Activated naive CD4-positive, alpha-beta T cell treated with anti-CD3 and anti-CD28 coated beads, Interleukin-2, amount 50 U/mL, for 24 hours (primary cell): ENCODE data around the gene SIK3.

Source experiments
- H3K27ac Mint-ChIP-seq: one replicate; pipeline ENCODE4 v1.8.0; 2021; ENCODE audit warnings: mild to moderate bottlenecking, mixed read lengths
- H3K27me3 Mint-ChIP-seq: one replicate; pipeline ENCODE4 v1.8.0; 2021; ENCODE audit warnings: mixed read lengths
- H3K36me3 Mint-ChIP-seq: one replicate; pipeline ENCODE4 v1.8.0; 2021; ENCODE audit warnings: mixed read lengths
- H3K4me1 Mint-ChIP-seq: one replicate; pipeline ENCODE4 v1.8.0; 2021; ENCODE audit warnings: mixed read lengths
- H3K4me3 Mint-ChIP-seq: one replicate; pipeline ENCODE4 v1.8.0; 2021; ENCODE audit warnings: mild to moderate bottlenecking, mixed read lengths
- H3K9me3 Mint-ChIP-seq: one replicate; pipeline ENCODE4 v1.8.0; 2021; ENCODE audit warnings: mixed read lengths

Gene SIK3

GRCh38 chr11:116931206-116931953 lies 166.8 kb downstream of the SIK3 start:
- Mint-ChIP-seq H3K27ac (peak overlapping the region; percentile 87), H3K9me3 (peaks cover 8% of the 10 kb centered on the region), H3K36me3 (peaks cover 13% of the 10 kb centered on the region), H3K27me3 (no peaks in the 10 kb centered on the region), H3K4me1 (peaks cover 79% of the 10 kb centered on the region), H3K4me3 (peak overlapping the region; percentile 76)

GRCh38 chr11:116930586-116930985 lies 167.6 kb downstream of the SIK3 start:
- H3K27me3 Mint-ChIP-seq: no peaks in the 10 kb centered on the region
- H3K27ac Mint-ChIP-seq: peak overlapping the region; percentile 87
- peaks cover 12% of the 10 kb centered on the region for H3K36me3 Mint-ChIP-seq
- H3K4me1 Mint-ChIP-seq: peaks cover 86% of the 10 kb centered on the region
- H3K9me3 Mint-ChIP-seq: peaks cover 8% of the 10 kb centered on the region
- H3K4me3 Mint-ChIP-seq: peak overlapping the region; percentile 76

GRCh38 chr11:116930177-116930576 lies 168.1 kb downstream of the SIK3 start:
- Mint-ChIP-seq H3K9me3 (peaks cover 8% of the 10 kb centered on the region), H3K27me3 (no peaks in the 10 kb centered on the region), H3K4me1 (peaks cover 90% of the 10 kb centered on the region), H3K36me3 (peaks cover 12% of the 10 kb centered on the region), H3K4me3 (peak overlapping the region; percentile 76), H3K27ac (peak overlapping the region; percentile 87)

- Mint-ChIP-seq H3K27me3 (no peaks in the 10 kb centered on the region), H3K36me3 (peaks cover 12% of the 10 kb centered on the region), H3K4me3 (peak overlapping the region; percentile 76), H3K9me3 (peaks cover 8% of the 10 kb centered on the region), H3K4me1 (peaks cover 96% of the 10 kb centered on the region), H3K27ac (peak overlapping the region; percentile 87)
Measured at GRCh38 chr11:116929414-116930090, 168.7 kb downstream of the SIK3 start.

- Mint-ChIP-seq H3K4me1 (peaks cover 96% of the 10 kb centered on the region), H3K9me3 (peaks cover 6% of the 10 kb centered on the region), H3K27ac (peak overlapping the region; percentile 92), H3K27me3 (no peaks in the 10 kb centered on the region), H3K36me3 (peaks cover 6% of the 10 kb centered on the region), H3K4me3 (peak overlapping the region; percentile 62)
Measured at GRCh38 chr11:116928845-116929244, 169.4 kb downstream of the SIK3 start.

GRCh38 chr11:116928102-116928777 lies 170.0 kb downstream of the SIK3 start:
- peaks cover 2% of the 10 kb centered on the region for H3K36me3 Mint-ChIP-seq
- H3K9me3 Mint-ChIP-seq: no peaks in the 10 kb centered on the region
- H3K27ac Mint-ChIP-seq: peak overlapping the region; percentile 90
- peaks cover 96% of the 10 kb centered on the region for H3K4me1 Mint-ChIP-seq
- peak overlapping the region; percentile 48 for H3K4me3 Mint-ChIP-seq
- no peaks in the 10 kb centered on the region for H3K27me3 Mint-ChIP-seq

GRCh38 chr11:116927163-116927974 lies 170.9 kb downstream of the SIK3 start:
- Mint-ChIP-seq H3K4me1 (peaks cover 93% of the 10 kb centered on the region), H3K4me3 (peak overlapping the region; percentile 60), H3K9me3 (no peaks in the 10 kb centered on the region), H3K27me3 (no peaks in the 10 kb centered on the region), H3K27ac (peak overlapping the region; percentile 90), H3K36me3 (peaks cover 2% of the 10 kb centered on the region)

- H3K27me3 Mint-ChIP-seq: no peaks in the 10 kb centered on the region
- H3K9me3 Mint-ChIP-seq: no peaks in the 10 kb centered on the region
- H3K27ac Mint-ChIP-seq: peak overlapping the region; percentile 66
- H3K4me3 Mint-ChIP-seq: peak overlapping the region; percentile 55
- H3K4me1 Mint-ChIP-seq: peaks cover 74% of the 10 kb centered on the region
- peaks cover 6% of the 10 kb centered on the region for H3K36me3 Mint-ChIP-seq
Measured at GRCh38 chr11:116925050-116925449, 173.2 kb downstream of the SIK3 start.

- Mint-ChIP-seq H3K36me3 (peaks cover 7% of the 10 kb centered on the region), H3K4me3 (no peak overlapping the region), H3K4me1 (peaks cover 23% of the 10 kb centered on the region), H3K27me3 (no peaks in the 10 kb centered on the region), H3K9me3 (no peaks in the 10 kb centered on the region), H3K27ac (no peak overlapping the region)
Measured at GRCh38 chr11:116918925-116919655, 179.1 kb downstream of the SIK3 start.

GRCh38 chr11:116917632-116918031 lies 180.6 kb downstream of the SIK3 start:
- H3K27me3 Mint-ChIP-seq: no peaks in the 10 kb centered on the region
- H3K4me3 Mint-ChIP-seq: no peak overlapping the region
- H3K36me3 Mint-ChIP-seq: peaks cover 9% of the 10 kb centered on the region
- H3K4me1 Mint-ChIP-seq: peaks cover 12% of the 10 kb centered on the region
- no peak overlapping the region for H3K27ac Mint-ChIP-seq
- H3K9me3 Mint-ChIP-seq: no peaks in the 10 kb centered on the region

- H3K4me1 Mint-ChIP-seq: peaks cover 12% of the 10 kb centered on the region
- H3K36me3 Mint-ChIP-seq: peaks cover 9% of the 10 kb centered on the region
- no peaks in the 10 kb centered on the region for H3K27me3 Mint-ChIP-seq
- no peaks in the 10 kb centered on the region for H3K9me3 Mint-ChIP-seq
- no peak overlapping the region for H3K4me3 Mint-ChIP-seq
- no peak overlapping the region for H3K27ac Mint-ChIP-seq
Measured at GRCh38 chr11:116916886-116917285, 181.3 kb downstream of the SIK3 start.

GRCh38 chr11:116916052-116916451 lies 182.2 kb downstream of the SIK3 start:
- H3K27me3 Mint-ChIP-seq: no peaks in the 10 kb centered on the region
- no peak overlapping the region for H3K4me3 Mint-ChIP-seq
- peaks cover 12% of the 10 kb centered on the region for H3K4me1 Mint-ChIP-seq
- H3K36me3 Mint-ChIP-seq: peaks cover 11% of the 10 kb centered on the region
- H3K9me3 Mint-ChIP-seq: no peaks in the 10 kb centered on the region
- no peak overlapping the region for H3K27ac Mint-ChIP-seq

GRCh38 chr11:116913000-116913399 lies 185.2 kb downstream of the SIK3 start:
- H3K9me3 Mint-ChIP-seq: no peaks in the 10 kb centered on the region
- peaks cover 21% of the 10 kb centered on the region for H3K4me1 Mint-ChIP-seq
- no peak overlapping the region for H3K4me3 Mint-ChIP-seq
- H3K27me3 Mint-ChIP-seq: no peaks in the 10 kb centered on the region
- H3K36me3 Mint-ChIP-seq: peaks cover 9% of the 10 kb centered on the region
- H3K27ac Mint-ChIP-seq: no peak overlapping the region

GRCh38 chr11:116911976-116912734 lies 186.1 kb downstream of the SIK3 start:
- H3K36me3 Mint-ChIP-seq: peaks cover 9% of the 10 kb centered on the region
- H3K9me3 Mint-ChIP-seq: no peaks in the 10 kb centered on the region
- H3K4me1 Mint-ChIP-seq: peaks cover 21% of the 10 kb centered on the region
- H3K4me3 Mint-ChIP-seq: no peak overlapping the region
- H3K27me3 Mint-ChIP-seq: no peaks in the 10 kb centered on the region
- H3K27ac Mint-ChIP-seq: no peak overlapping the region
